Fibroblast of peridontal ligament (primary cell): Measurements from ENCODE around the gene ZNF710.

Source experiments
- DNase-seq: peaks from one replicate; pipeline ENCODE4 v3.0.0-alpha.2; 2010; ENCODE audit errors: extremely low read depth

ZNF710 gene

GRCh38 chr15:89991312-89991711 lies 9.8 kb upstream of the ZNF710 start:
- DNase-seq = no peak

- DNase-seq = no peak
Observed at GRCh38 chr15:89993349-89993748, 7.8 kb upstream of the ZNF710 start.

- DNase-seq = no peak
Observed at GRCh38 chr15:89997079-89997478, 4.0 kb upstream of the ZNF710 start.

- DNase-seq = peak; percentile 58
Observed at GRCh38 chr15:89998141-89998661, 2.9 kb upstream of the ZNF710 start.

GRCh38 chr15:89998923-89999675 lies 2.0 kb upstream of the ZNF710 start:
- no peak for DNase-seq

GRCh38 chr15:89999676-90000185 lies 1.4 kb upstream of the ZNF710 start:
- peak; percentile 38 for DNase-seq

GRCh38 chr15:90000186-90001001 lies 730 bp upstream of the ZNF710 start:
- peak; percentile 26 for DNase-seq

GRCh38 chr15:90001683-90002427 lies 731 bp downstream of the ZNF710 start:
- DNase-seq = peak; percentile 71

- DNase-seq = peak; percentile 53
Observed at GRCh38 chr15:90002428-90002844, 1.3 kb downstream of the ZNF710 start.

- DNase-seq = no peak
Observed at GRCh38 chr15:90003736-90004135, 2.6 kb downstream of the ZNF710 start.

- DNase-seq = no peak
Observed at GRCh38 chr15:90004252-90004651, 3.1 kb downstream of the ZNF710 start.

GRCh38 chr15:90004671-90005070 lies 3.5 kb downstream of the ZNF710 start:
- peak; percentile 98 for DNase-seq

GRCh38 chr15:90006217-90007075 lies 5.3 kb downstream of the ZNF710 start:
- DNase-seq = no peak

- DNase-seq = no peak
Observed at GRCh38 chr15:90007076-90007460, 5.9 kb downstream of the ZNF710 start.

GRCh38 chr15:90008607-90009006 lies 7.5 kb downstream of the ZNF710 start:
- DNase-seq = peak; percentile 25

- no peak for DNase-seq
Observed at GRCh38 chr15:90009301-90010022, 8.3 kb downstream of the ZNF710 start.

- DNase-seq = no peak
Observed at GRCh38 chr15:90011705-90012104, 10.6 kb downstream of the ZNF710 start.

GRCh38 chr15:90013503-90013937 lies 12.4 kb downstream of the ZNF710 start:
- DNase-seq = no peak

GRCh38 chr15:90015294-90015693 lies 14.2 kb downstream of the ZNF710 start:
- DNase-seq = no peak

- DNase-seq = no peak
Observed at GRCh38 chr15:90015749-90016148, 14.6 kb downstream of the ZNF710 start.
